T-helper 1 cell treated with Interleukin-12 subunit alpha and Interleukin-12 subunit beta and Interleukin-4 antibody, amounts not matched to agents 30 μg/mL and 1 μg/mL, for 36 hours (primary cell): ENCODE measurements around the gene C19orf47.

Experiments
- H3K27ac Mint-ChIP-seq: one replicate; pipeline ENCODE4 v1.8.0; 2021; ENCODE audit warnings: mild to moderate bottlenecking, mixed read lengths
- H3K27me3 Mint-ChIP-seq: one replicate; pipeline ENCODE4 v1.8.0; 2021; ENCODE audit warnings: low read depth, mixed read lengths
- H3K36me3 Mint-ChIP-seq: one replicate; pipeline ENCODE4 v1.8.0; 2021; ENCODE audit warnings: low read depth, mixed read lengths
- H3K4me1 Mint-ChIP-seq: one replicate; pipeline ENCODE4 v1.8.0; 2021; ENCODE audit warnings: low read depth, mixed read lengths
- H3K4me3 Mint-ChIP-seq: one replicate; pipeline ENCODE4 v1.8.0; 2021; ENCODE audit warnings: mild to moderate bottlenecking, moderate library complexity, mixed read lengths
- H3K9me3 Mint-ChIP-seq: one replicate; pipeline ENCODE4 v1.8.0; 2021; ENCODE audit warnings: mixed read lengths

The C19orf47 gene

DNA sequence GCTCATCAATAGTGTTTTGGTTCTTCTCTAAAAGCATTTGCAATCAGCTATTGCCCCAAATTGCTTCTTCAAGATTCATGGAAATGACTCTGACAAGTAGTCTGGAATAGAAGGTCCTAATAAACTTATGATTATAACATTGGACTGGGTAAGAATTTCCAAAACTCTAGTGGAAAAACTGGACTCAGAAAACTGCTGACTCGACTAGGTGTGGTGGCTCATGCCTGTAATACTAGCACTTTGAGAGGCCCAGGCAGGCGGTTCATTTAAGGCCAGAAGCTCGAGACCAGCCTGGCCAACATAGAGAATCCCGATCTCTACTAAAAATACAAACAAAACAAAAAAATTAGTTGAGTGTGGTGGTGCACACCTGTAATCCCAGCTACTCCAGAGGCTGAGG lies 47.5 kb downstream of the C19orf47 start:
- H3K9me3 Mint-ChIP-seq = no peaks in the 10 kb centered on the region
- no peak overlapping the region for H3K27ac Mint-ChIP-seq
- peaks cover 2% of the 10 kb centered on the region for H3K4me1 Mint-ChIP-seq
- H3K27me3 Mint-ChIP-seq = no peaks in the 10 kb centered on the region
- H3K4me3 Mint-ChIP-seq = no peak overlapping the region
- H3K36me3 Mint-ChIP-seq = no peaks in the 10 kb centered on the region

DNA sequence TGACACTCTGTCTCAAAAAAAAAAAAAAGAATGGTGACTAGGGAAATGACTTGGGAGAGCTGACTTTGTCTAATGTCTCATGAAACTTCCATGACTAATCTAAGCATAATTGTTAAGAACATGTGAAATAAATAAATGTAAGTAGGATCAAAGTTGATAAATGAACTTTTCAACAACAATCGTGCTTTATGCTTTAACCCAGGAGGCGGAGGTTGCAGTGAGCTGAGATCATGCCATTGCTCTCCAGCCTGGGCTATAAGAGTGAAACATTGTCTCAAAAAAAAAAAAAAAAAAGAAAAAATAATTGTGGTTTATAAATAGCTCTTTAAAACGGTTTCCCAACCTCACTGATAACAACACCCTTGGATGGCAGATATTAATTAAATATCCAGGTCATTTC lies 50.2 kb downstream of the C19orf47 start:
- H3K4me3 Mint-ChIP-seq = no peak overlapping the region
- no peak overlapping the region for H3K27ac Mint-ChIP-seq
- H3K36me3 Mint-ChIP-seq = no peaks in the 10 kb centered on the region
- H3K27me3 Mint-ChIP-seq = no peaks in the 10 kb centered on the region
- H3K4me1 Mint-ChIP-seq = no peaks in the 10 kb centered on the region
- H3K9me3 Mint-ChIP-seq = no peaks in the 10 kb centered on the region

DNA sequence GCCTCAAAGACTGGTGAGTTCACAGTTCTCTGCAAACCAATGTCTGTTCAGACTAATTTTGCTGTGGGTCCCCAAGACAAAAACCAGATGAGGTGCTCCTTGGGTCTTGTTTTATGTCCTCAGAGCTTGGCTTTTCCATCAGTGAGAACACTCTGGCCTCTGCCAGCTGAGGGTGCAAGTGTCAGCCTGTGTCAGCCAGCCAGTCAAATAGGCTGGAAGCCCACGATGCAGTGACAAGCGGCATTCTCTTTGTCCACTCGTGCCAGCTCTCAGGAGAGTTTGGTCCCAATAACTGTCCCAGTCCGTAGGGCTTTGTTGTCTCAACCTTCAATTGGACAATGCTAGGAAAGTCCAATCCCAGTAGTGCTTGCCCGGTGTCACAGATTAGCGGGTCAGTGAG lies 53.6 kb downstream of the C19orf47 start:
- Mint-ChIP-seq H3K4me1 (no peaks in the 10 kb centered on the region), H3K27ac (no peak overlapping the region), H3K36me3 (no peaks in the 10 kb centered on the region), H3K4me3 (no peak overlapping the region), H3K27me3 (no peaks in the 10 kb centered on the region), H3K9me3 (no peaks in the 10 kb centered on the region)

DNA sequence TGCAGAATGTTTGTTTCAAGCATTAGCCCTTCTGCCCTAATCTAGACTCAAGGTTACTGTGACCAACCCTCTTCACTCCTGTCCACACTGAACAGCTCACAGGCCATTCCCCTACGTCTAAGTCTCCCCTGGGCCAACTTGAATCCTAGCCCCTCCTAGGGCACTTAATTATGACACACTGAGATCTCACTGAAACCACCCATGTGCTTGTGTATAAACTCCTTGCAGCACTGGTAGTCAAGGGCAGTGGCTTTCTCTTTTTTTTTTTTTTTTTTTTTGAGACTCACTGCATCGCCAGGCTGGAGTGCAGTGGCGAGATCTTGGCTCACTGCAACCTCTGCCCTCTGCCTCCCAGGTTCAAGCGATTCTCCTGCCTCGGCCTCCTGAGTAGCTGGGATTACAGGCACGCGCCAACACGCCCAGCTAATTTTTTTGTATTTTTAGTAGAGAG lies 61.2 kb downstream of the C19orf47 start:
- Mint-ChIP-seq H3K4me1 (peaks cover 24% of the 10 kb centered on the region), H3K4me3 (peak overlapping the region; percentile 63), H3K27ac (peak overlapping the region; percentile 81), H3K9me3 (no peaks in the 10 kb centered on the region), H3K27me3 (no peaks in the 10 kb centered on the region), H3K36me3 (peaks cover 7% of the 10 kb centered on the region)

DNA sequence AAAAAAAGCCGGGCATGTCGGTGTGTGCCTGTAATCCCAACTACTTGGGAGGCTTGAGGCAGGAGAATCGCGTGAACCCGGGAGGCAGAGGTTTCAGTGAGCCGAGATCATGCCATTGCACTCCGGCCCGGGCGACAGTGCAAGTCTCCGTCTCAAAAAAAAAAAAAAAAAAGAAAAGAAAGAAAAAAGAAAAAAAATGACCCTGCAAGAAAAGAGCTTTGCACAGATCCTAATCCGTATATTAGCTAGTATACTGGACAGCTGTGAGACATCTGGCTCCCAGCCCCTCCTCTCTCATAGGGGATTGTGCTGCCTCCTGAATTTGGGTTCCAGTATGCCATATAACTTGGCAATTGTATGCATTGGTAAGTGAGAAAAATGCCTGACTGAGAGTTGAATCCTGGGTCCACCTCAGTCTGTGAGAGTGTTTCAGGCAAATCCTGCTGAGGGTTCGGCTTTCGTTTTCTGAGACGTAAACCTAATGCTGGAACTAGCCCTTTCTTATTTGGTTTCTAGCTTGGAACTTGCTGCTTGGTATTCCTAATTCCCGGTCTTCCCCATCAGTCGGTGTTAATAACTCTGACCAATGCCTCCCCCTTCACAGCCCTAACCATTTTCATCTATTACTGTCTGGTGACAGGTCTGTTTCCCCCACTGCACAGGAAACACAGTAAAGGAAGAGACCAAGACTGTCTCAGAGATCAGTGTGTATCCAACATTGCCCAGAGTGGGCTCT lies 61.8 kb downstream of the C19orf47 start:
- Mint-ChIP-seq H3K27ac (peak overlapping the region; percentile 99), H3K27me3 (no peaks in the 10 kb centered on the region), H3K4me3 (peak overlapping the region; percentile 86), H3K36me3 (peaks cover 7% of the 10 kb centered on the region), H3K9me3 (no peaks in the 10 kb centered on the region), H3K4me1 (peaks cover 24% of the 10 kb centered on the region)

DNA sequence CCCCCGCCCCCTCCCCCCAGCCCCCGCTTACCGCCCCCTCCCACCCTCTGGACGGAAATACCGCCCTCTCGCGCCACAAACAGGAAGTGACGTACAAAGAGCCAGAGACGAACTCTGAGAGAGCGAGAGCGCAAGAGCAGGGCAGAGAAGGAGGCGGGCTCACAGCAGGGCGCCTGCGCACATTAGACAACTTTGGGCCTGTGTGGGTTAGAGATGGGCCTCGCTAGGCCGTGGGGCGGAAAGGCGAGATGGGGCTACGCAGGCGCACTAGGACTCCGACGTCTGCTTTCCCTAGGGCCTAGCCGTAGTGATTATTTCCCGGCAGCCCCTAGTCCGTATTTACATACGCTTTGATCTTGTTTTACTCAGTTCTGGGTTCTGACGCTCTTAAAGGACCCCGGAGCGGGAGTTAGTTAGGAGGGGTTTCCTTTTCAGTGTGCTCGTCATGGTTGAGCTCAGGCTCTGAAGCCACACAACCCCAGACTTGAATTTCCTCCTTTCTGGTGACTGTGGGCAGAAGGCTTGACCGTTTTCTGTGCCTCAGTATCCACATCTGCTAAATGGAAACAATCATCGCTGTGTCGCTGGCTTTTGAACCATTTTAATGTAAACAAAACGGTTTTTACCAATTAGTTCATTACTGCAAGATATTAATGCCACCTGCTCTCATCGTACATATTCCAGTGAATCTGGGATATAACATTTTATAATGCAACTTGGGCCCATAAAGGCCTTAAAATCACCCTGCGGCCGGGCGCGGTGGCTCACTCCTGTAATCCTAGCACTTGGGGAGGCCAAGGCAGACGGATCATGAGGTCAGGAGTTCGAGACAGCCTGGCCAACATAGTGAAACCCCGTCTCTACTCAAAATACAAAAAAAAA lies 62.6 kb downstream of the C19orf47 start:
- H3K4me1 Mint-ChIP-seq = peaks cover 27% of the 10 kb centered on the region
- H3K9me3 Mint-ChIP-seq = no peaks in the 10 kb centered on the region
- peak overlapping the region; percentile 86 for H3K4me3 Mint-ChIP-seq
- peak overlapping the region; percentile 99 for H3K27ac Mint-ChIP-seq
- H3K27me3 Mint-ChIP-seq = no peaks in the 10 kb centered on the region
- peaks cover 7% of the 10 kb centered on the region for H3K36me3 Mint-ChIP-seq

DNA sequence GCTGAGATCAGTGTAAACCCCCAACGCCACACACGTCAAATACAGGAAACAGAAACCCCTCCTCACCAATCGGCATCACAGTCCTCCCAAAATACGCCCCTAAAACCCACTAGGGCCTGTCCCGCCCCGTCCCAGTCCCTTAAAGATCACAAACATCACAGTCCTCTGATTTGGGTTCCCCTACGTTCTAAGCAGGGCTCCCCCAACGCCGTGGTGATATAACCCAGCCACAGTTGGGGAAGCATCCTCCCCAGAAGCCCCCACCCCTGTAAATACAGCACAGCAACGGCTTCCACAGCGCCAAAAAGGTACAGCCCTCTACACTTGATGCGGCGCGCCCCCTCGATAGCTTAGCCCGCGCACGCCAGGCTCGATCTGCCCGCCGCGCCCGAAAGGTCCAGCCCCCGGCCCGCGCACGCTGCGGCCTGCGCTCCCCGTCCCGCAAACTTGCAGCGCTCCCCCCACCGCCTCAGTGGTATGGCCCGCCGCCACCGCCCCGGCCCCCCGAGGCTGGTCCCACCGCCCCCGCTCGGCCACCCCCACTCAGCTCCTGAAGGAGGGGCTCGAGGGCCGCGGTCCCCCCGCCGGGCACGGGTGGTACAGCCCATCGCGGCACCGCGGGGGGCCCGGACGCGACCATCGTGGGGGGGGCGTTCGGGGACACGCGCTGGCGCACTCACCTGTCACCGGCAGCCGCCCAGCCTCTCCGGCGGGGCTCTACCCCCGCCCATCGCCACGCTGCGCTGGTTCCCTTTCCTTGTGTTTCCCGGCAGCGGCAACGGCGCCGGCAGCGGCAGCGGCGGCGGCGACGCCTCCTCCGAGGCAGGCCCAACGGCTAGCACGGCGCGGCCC lies 63.5 kb downstream of the C19orf47 start, which contains the start of gene AKT2:
Gene AKT2 (minus strand): TSS at position 845 of the 852 bp plus-strand sequence. CDS start 20,078 bp downstream, outside the sequence.
- H3K4me3 Mint-ChIP-seq = peak within 1 kb of the TSS; percentile 94
- H3K36me3 Mint-ChIP-seq = peaks cover 7% of the 10 kb centered on the region
- peaks cover 35% of the 10 kb centered on the region for H3K4me1 Mint-ChIP-seq
- peak within 1 kb of the TSS; percentile 99 for H3K27ac Mint-ChIP-seq
- no peaks in the 10 kb centered on the region for H3K27me3 Mint-ChIP-seq
- H3K9me3 Mint-ChIP-seq = no peaks in the 10 kb centered on the region

DNA sequence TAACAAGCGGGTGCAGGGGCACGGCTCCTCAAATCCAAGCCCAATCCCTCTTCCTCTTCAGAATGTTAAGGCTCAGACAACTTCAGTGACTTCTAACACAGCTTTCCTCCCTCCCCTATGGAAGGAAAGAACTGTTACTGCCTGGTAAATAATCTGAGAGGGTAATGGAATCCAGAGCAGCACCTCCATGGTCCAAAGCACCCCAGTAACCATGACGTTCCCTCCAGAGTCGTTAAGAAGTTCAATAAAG lies 64.0 kb downstream of the C19orf47 start:
- peak overlapping the region; percentile 95 for H3K27ac Mint-ChIP-seq
- H3K4me1 Mint-ChIP-seq = peaks cover 36% of the 10 kb centered on the region
- H3K27me3 Mint-ChIP-seq = no peaks in the 10 kb centered on the region
- no peaks in the 10 kb centered on the region for H3K9me3 Mint-ChIP-seq
- peaks cover 7% of the 10 kb centered on the region for H3K36me3 Mint-ChIP-seq
- peak overlapping the region; percentile 94 for H3K4me3 Mint-ChIP-seq

DNA sequence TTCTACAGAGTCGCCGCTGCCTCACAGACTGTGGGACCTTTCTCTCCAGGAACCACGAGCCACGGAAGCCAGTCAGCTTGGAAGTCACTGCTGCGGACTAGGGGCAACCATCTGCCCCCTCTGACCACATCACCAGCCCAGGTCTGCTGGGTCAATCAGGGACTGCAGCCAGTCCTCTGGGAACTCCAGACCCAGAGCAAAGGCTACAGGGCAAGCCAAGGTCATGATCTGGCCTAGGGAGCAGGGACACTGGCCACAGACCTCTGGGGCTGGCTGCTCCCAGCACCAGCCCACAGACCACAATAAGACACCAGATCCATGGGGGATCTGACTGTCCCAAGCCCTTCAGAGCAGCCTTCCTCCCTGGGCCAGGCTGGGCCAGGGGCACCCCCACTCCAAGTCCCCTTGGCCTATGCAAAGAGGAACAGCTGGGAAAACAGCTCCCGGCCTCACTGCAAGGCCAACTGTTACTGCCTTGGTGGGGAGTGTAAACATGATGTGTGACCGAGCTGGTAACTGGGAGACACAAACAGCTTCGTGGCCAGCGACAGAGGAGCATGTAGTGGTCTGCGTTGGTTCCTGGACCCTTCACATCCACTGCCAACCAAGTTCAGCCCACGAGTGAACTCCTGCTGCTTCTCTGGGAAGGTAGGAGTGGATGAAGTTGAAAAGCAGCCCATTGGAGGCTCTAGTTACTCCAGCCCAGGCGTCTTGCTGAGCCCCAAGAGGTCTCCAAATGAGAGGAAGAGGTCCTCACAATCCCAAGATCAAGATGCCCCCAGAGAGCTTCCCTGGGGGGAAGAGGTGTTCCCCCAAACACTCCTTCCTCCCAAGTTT lies 64.6 kb downstream of the C19orf47 start:
- Mint-ChIP-seq H3K4me1 (peaks cover 36% of the 10 kb centered on the region), H3K27me3 (no peaks in the 10 kb centered on the region), H3K36me3 (peaks cover 7% of the 10 kb centered on the region), H3K27ac (peak overlapping the region; percentile 95), H3K4me3 (peak overlapping the region; percentile 94), H3K9me3 (no peaks in the 10 kb centered on the region)

DNA sequence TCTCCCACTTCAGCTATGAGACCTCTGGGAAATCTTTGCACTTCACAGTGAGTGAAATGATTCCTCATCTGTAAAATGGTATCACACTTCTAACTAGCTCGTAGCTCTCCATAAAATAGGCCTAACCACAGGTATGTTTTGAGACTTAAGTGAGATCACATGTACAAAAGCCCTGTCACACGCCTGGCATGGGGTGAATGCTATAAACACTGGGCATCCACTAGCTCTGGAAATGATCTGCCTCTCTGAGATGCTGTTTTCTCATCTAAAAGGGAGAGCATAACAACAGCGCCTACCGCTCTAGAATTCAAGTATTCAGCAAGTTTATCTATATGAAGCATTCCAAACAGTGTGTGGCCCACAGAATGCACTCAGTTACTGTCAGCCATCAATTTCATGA lies 65.3 kb downstream of the C19orf47 start:
- peaks cover 42% of the 10 kb centered on the region for H3K4me1 Mint-ChIP-seq
- peak overlapping the region; percentile 73 for H3K27ac Mint-ChIP-seq
- no peaks in the 10 kb centered on the region for H3K9me3 Mint-ChIP-seq
- H3K27me3 Mint-ChIP-seq = no peaks in the 10 kb centered on the region
- H3K36me3 Mint-ChIP-seq = peaks cover 7% of the 10 kb centered on the region
- peak overlapping the region; percentile 35 for H3K4me3 Mint-ChIP-seq

DNA sequence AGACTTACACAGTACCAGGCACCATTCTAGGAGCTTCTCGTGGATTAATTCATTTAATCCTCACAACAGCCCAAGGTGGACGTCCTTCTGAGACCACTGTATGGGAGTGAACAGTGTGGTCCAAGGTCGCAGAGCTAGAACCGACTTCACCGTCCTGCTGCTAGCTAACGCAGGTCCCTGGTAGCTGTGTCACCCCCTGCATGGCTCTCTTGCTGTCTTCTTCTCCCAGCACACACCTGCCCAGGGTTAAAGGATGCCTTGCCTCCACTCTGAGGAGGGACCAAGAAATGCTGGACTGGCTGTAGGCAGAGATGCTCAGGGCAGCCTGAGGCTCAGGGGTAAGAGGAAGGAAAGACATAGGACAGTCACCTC lies 66.0 kb downstream of the C19orf47 start:
- Mint-ChIP-seq H3K27me3 (no peaks in the 10 kb centered on the region), H3K36me3 (peaks cover 7% of the 10 kb centered on the region), H3K4me3 (no peak overlapping the region), H3K9me3 (no peaks in the 10 kb centered on the region), H3K4me1 (peaks cover 47% of the 10 kb centered on the region), H3K27ac (no peak overlapping the region)

DNA sequence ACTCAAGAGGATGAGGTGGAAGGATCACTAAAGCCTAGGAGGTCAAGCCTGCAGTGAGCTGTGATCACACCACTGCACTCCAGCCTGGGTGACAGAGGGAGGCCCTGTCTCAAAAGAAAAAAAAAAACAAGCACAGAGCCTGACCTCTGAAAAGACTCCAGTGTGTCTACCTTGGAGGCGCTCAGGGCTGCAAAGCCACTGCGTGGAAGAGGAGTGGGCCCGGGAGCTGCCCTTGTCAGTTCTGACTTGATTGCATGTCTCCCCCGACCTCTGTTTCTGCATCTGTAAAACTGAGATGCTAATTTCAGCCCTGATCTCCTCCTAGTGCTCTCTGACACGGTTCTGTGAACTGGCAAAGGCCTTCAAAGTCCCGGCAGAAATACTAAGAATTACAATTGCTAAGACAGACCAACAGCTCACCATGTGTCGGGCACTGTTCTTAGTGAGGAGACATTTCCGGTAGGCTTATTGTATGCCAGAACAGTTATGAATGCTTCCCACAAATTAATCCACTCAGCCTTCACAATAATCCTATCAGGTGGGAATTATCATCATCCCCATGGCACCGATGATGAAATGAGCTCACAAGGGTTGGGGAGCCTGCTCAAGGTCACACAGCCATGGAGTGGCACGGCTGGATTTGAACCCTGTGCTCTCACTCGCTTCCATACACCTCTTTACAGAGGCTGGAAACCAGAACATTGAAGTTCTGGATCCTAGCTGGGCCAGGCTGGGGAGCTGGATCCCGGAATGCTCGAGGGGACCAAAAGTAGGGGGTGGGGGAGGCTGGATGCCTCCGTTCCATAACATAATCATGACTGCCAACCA lies 66.6 kb downstream of the C19orf47 start:
- Mint-ChIP-seq H3K4me1 (peaks cover 43% of the 10 kb centered on the region), H3K4me3 (no peak overlapping the region), H3K9me3 (no peaks in the 10 kb centered on the region), H3K36me3 (peaks cover 7% of the 10 kb centered on the region), H3K27ac (no peak overlapping the region), H3K27me3 (no peaks in the 10 kb centered on the region)

DNA sequence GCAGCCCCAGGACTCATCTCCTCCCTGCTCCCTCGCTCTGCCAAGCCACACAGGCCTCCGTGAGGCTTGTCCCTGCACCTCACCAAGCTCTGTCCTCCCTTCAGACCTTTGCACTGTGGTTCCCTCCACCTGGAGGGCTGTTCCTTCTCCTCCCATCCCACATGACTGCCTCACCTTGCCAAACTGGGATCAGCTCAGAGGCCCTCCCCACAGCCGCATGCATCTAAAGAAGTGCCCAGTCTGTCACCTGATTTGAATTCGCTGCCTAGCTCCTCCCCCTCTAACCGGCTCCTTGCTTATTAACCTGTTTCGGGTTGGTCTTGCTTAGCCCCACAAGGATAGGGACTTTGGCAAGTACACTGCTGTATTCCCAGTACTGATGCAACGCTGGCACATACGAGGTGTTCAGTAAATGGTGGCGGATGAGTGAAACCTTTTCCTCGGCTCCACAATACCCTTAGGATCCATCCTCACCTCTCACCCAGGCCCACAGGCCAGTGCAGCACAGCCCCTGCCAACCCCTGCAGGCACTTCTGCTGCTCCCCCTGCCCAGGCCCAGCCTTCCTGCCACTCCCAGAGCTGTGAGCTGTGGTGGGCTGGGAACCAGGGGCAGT lies 67.5 kb downstream of the C19orf47 start:
- Mint-ChIP-seq H3K27ac (peak overlapping the region; percentile 66), H3K9me3 (no peaks in the 10 kb centered on the region), H3K27me3 (no peaks in the 10 kb centered on the region), H3K4me1 (peaks cover 45% of the 10 kb centered on the region), H3K36me3 (peaks cover 7% of the 10 kb centered on the region), H3K4me3 (no peak overlapping the region)
